Peyer's patch (tissue), 4 donors: ENCODE data around the gene AKAP13. TPM values are rescaled to one million over a fixed set of nuclear protein-coding genes. Genes with fewer than 3 reads are reported as not detected.

ENCODE experiments used
- DNase-seq, 3 donors: peaks; one replicate each; pipeline ENCODE4 v3.0.0-alpha.2; 2017 to 2019
- H3K27ac ChIP-seq, 4 donors: fragments of 200-600 bp; sonication (generic); one replicate each; pipeline ENCODE4 v1.5.1; 2016 to 2019
- H3K27me3 ChIP-seq, 2 donors: fragments of 200-600 bp; sonication (generic); one replicate each; pipeline ENCODE4 v1.5.1; 2019
- H3K36me3 ChIP-seq, 3 donors: fragments of 200-600 bp; sonication (generic); one replicate each; pipeline ENCODE4 v1.5.1; 2016 to 2019
- H3K4me1 ChIP-seq, 4 donors: fragments of 200-600 bp; sonication (generic); one replicate each; pipeline ENCODE4 v1.5.1; 2016 to 2019
- H3K4me3 ChIP-seq, 4 donors: fragments of 200-600 bp; sonication (generic); 1 replicate in 3 of 4; 2 replicates in 1 of 4; pipeline ENCODE4 v1.5.1; 2016 to 2019; ENCODE audit warnings: mild to moderate bottlenecking in 1 of 4
- H3K9me3 ChIP-seq, 4 donors: fragments of 200-600 bp; sonication (generic); one replicate each; pipeline ENCODE4 v1.5.1; 2016 to 2019; ENCODE audit warnings: mild to moderate bottlenecking in 1 of 4
- CTCF ChIP-seq, 6 experiments: fragments of 450-650 bp in 4 of 6; fragments of 200-600 bp in 2 of 6; sonication (generic) in 1 of 6; IDR thresholded peaks; one replicate each; pipeline ENCODE4 v1.5.1; 2017 to 2019; ENCODE audit warnings: antibody characterized with exemption in 6 of 6, mild to moderate bottlenecking in 3 of 6, moderate library complexity in 1 of 6
- POLR2A ChIP-seq, 2 donors: fragments of 450-650 bp; IDR thresholded peaks; one replicate each; pipeline ENCODE4 v1.5.1; 2017; ENCODE audit warnings: antibody characterized with exemption in 2 of 2, mild to moderate bottlenecking in 2 of 2, moderate library complexity in 2 of 2
- total RNA-seq, 4 donors: library from RNA; depleted of rRNA; stranded (reverse); fragments of >200 nt; gene quantifications; one replicate each; pipeline ENCODE4 v1.1.0, GENCODE V29; 2016

Gene AKAP13
- total RNA-seq, 4 donors from 2014 or later = 166 to 742 (median 242) TPM

DNA sequence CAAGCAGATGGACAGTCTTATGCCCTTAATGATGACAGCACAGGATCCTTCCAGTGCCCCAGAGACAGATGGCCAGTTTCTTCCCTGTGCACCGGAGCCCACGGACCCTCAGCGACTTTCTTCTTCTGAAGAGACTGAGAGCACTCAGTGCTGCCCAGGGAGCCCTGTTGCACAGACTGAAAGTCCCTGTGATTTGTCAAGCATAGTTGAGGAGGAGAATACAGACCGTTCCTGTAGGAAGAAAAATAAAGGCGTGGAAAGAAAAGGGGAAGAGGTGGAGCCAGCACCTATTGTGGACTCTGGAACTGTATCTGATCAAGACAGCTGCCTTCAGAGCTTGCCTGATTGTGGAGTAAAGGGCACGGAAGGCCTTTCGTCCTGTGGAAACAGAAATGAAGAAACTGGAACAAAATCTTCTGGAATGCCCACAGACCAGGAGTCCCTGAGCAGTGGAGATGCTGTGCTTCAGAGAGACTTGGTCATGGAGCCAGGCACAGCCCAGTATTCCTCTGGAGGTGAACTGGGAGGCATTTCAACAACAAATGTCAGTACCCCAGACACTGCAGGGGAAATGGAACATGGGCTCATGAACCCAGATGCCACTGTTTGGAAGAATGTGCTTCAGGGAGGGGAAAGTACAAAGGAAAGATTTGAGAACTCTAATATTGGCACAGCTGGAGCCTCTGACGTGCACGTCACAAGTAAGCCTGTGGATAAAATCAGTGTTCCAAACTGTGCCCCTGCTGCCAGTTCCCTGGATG, 198.7 kb downstream of the AKAP13 start:
- peak overlapping the region; percentile 79 to 90 (median 88) for H3K27ac ChIP-seq
- peak overlapping the region in 2 of 4 donors; percentile 54 to 56 for H3K4me3 ChIP-seq
- DNase-seq = peak in 2 of 3 donors; percentile 71 to 85
- H3K9me3 ChIP-seq = no peaks in the 10 kb centered on the region
- peaks cover 0 to 21% (median 15%) of the 10 kb centered on the region in 4 donors for H3K4me1 ChIP-seq
- TF ChIP-seq POLR2A (IDR thresholded peaks at IDR 0.05) (peak; percentile 84 to 97), CTCF (IDR thresholded peaks at IDR 0.05) (peak in 2 of 6 experiments; percentile 5 to 16)
- H3K27me3 ChIP-seq = no peaks in the 10 kb centered on the region
- H3K36me3 ChIP-seq = peaks cover 0 to 4% (median 0%) of the 10 kb centered on the region in 3 donors

GRCh38 chr15:85579957-85580694, 199.7 kb downstream of the AKAP13 start:
- DNase-seq = peak in 2 of 3 donors; percentile 63 to 82
- peak in 3 of 6 experiments; percentile 35 to 37 (median 36) for TF ChIP-seq CTCF (IDR thresholded peaks at IDR 0.05)
- TF ChIP-seq POLR2A (IDR thresholded peaks at IDR 0.05) = peak; percentile 69 to 84
- Histone ChIP-seq H3K4me3 (peak overlapping the region in 3 of 4 donors; percentile 22 to 56 (median 54)), H3K27me3 (no peaks in the 10 kb centered on the region), H3K9me3 (no peaks in the 10 kb centered on the region), H3K4me1 (peaks cover 0 to 26% (median 16%) of the 10 kb centered on the region in 4 donors), H3K27ac (peak overlapping the region; percentile 79 to 90 (median 88)), H3K36me3 (peaks cover 0 to 4% (median 0%) of the 10 kb centered on the region in 3 donors)

DNA sequence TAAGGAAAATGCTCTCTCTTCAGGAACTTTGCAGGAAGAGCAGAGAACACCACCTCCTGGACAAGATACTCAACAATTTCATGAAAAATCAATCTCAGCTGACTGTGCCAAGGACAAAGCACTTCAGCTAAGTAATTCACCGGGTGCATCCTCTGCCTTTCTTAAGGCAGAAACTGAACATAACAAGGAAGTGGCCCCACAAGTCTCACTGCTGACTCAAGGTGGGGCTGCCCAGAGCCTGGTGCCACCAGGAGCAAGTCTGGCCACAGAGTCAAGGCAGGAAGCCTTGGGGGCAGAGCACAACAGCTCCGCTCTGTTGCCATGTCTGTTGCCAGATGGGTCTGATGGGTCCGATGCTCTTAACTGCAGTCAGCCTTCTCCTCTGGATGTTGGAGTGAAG, 200.5 kb downstream of the AKAP13 start:
- H3K27me3 ChIP-seq = no peaks in the 10 kb centered on the region
- peak; percentile 16 to 63 for TF ChIP-seq POLR2A (IDR thresholded peaks at IDR 0.05)
- peak in 3 of 6 experiments; percentile 5 to 21 (median 11) for TF ChIP-seq CTCF (IDR thresholded peaks at IDR 0.05)
- H3K4me3 ChIP-seq = peak overlapping the region in 3 of 4 donors; percentile 22 to 56 (median 54)
- peaks cover 0 to under 1% (median 0%) of the 10 kb centered on the region in 3 donors for H3K36me3 ChIP-seq
- H3K9me3 ChIP-seq = no peaks in the 10 kb centered on the region
- peak overlapping the region; percentile 79 to 90 (median 88) for H3K27ac ChIP-seq
- peak; percentile 70 to 82 (median 72) for DNase-seq
- peaks cover 0 to 26% (median 19%) of the 10 kb centered on the region in 4 donors for H3K4me1 ChIP-seq

- DNase-seq = peak; percentile 72 to 86 (median 76)
- peaks cover 0 to 26% (median 20%) of the 10 kb centered on the region in 4 donors for H3K4me1 ChIP-seq
- H3K36me3 ChIP-seq = no peaks in the 10 kb centered on the region
- peak overlapping the region in 3 of 4 donors; percentile 22 to 56 (median 54) for H3K4me3 ChIP-seq
- no peaks in the 10 kb centered on the region for H3K9me3 ChIP-seq
- H3K27me3 ChIP-seq = no peaks in the 10 kb centered on the region
- peak overlapping the region; percentile 79 to 90 (median 88) for H3K27ac ChIP-seq
- TF ChIP-seq CTCF (IDR thresholded peaks at IDR 0.05) (no peak), POLR2A (IDR thresholded peaks at IDR 0.05) (no peak)
These were observed 201.1 kb downstream of the AKAP13 start for GRCh38 chr15:85581495-85581894.
